ENCODE results near the gene NECTIN1. TPM values are rescaled to one million over a fixed set of nuclear protein-coding genes. Genes with fewer than 3 reads are reported as not detected.

NECTIN1 gene
- total RNA-seq, 1 experiment from 2014 or later: 23.8 TPM

DNA sequence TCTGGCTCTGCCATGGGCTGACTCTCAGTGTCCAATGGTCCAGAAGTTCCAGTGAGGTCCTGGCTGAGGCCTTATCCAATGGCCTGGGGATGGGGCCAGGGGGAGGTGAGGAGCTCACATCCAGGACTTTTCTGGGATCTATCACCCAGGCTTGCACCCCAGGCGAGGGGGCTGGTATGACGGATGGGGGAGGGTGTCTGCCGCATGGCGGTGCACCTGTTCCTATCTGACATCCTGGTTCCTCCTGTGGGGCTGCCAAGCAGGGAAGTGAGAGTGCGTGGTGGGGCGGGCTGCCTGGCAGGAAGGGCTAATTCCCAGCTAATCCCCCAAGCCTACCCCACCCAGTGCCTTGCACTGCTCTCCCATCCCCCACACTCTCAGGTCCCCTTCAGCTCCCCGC is 102.1 kb downstream of the NECTIN1 start:
- H4K20me1 ChIP-seq (ENCODE audit: insufficient read depth): no peaks in the 10 kb centered on the region
- no peak overlapping the region for H3K4me3 ChIP-seq (replicated peaks in 1 of 2; ENCODE audit: low read depth in 1 of 2, low read length in 2 of 2)
- CTCF ChIA-PET: no interaction called here
- no peak overlapping the region for H3K27ac ChIP-seq (ENCODE audit: low read depth, low read length)
- TF ChIP-seq SIN3A (IDR thresholded peaks at IDR 0.05; ENCODE audit: low read depth) (no peak), POLR2A (IDR thresholded peaks at IDR 0.05; ENCODE audit: borderline replicate concordance, extremely low read depth, insufficient read depth, insufficient read length) (no peak), EZH2 (IDR thresholded peaks at IDR 0.05) (no peak), ELF1 (IDR thresholded peaks at IDR 0.05; ENCODE audit: borderline replicate concordance, low read depth) (no peak), FOSL1 (IDR thresholded peaks at IDR 0.05; ENCODE audit: low read depth) (no peak), ZNF274 (IDR thresholded peaks at IDR 0.05; ENCODE audit: low read depth, low read length) (no peak), SRF (IDR thresholded peaks at IDR 0.05; ENCODE audit: low read depth) (no peak)
- no peaks in the 10 kb centered on the region; a peak in 1 of 4 replicates for H3K4me1 ChIP-seq (ENCODE audit: control insufficient read depth in 1 of 2, insufficient read depth in 2 of 2, low read length in 2 of 2)
- no peak overlapping the region for H3K9ac ChIP-seq (ENCODE audit: low read length)
- H3K4me2 ChIP-seq (ENCODE audit: low read length): no peak overlapping the region
- no peaks in the 10 kb centered on the region for H3K79me2 ChIP-seq (ENCODE audit: insufficient read depth, low read length)
- H2AFZ ChIP-seq (ENCODE audit: low read depth, low read length, poor library complexity, severe bottlenecking): no peak overlapping the region
- DNase-seq (ENCODE audit: low read depth, low spot score) (no peak), ATAC-seq (no peak)
- H3K9me3 ChIP-seq (ENCODE audit: control insufficient read depth in 1 of 2, insufficient read depth in 1 of 2, low read depth in 1 of 2, low read length in 2 of 2): no peaks in the 10 kb centered on the region
- H3K36me3 ChIP-seq (ENCODE audit: control insufficient read depth in 1 of 2, insufficient read depth in 2 of 2, low read length in 2 of 2): no peaks in the 10 kb centered on the region
- intact Hi-C loops (cut with micrococcal nuclease): no loop called here
- POLR2A ChIA-PET: no interaction called here
- RAD21 ChIA-PET (ENCODE audit: low non-redundant PET in 1 of 2, low total read pairs in 2 of 2, uncharacterized antibody in 2 of 2, unreplicated experiment in 2 of 2): no interaction called here
- no peaks in the 10 kb centered on the region for H3K9me2 ChIP-seq (ENCODE audit: insufficient read depth)
- no peaks in the 10 kb centered on the region for H3K27me3 ChIP-seq (ENCODE audit: insufficient read depth, low read length)
- BruUV-seq (replicated peaks): no TSS peak

DNA sequence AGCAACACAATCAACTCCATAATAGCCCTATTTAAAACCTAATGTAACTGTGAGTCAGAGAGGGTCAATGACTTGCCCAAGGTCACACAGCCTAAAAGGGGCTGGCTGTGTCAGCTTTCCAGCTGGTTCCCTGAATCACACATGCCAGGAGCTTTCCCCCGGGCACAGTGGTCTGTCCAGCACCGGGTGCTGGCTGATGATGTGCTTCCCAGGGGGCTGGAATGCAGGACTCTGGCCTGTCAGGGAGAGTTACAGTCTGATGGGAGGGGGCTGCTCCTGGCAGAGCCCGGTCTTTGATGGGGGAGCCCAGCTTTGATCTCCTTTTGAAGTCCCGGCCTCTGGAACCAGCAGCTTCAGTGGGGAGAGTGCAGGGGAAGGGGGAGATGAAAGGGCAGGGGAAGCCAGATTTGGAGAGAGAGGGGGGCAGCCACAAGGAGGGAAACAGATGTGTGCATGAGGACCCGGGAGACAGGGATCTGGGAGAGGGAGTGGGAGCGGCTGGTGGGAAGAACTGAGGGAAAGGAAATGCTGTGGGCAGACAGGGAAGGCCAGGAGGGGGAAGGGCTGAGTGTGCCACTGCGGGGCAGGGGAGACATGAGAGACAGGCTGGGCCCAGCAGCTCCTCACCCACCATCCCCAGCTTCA is 102.7 kb downstream of the NECTIN1 start:
- ChIA-PET RAD21 (ENCODE audit: low non-redundant PET in 1 of 2, low total read pairs in 2 of 2, uncharacterized antibody in 2 of 2, unreplicated experiment in 2 of 2) (no interaction called here), POLR2A (no interaction called here), CTCF (no interaction called here)
- Histone ChIP-seq H3K79me2 (ENCODE audit: insufficient read depth, low read length) (no peaks in the 10 kb centered on the region), H3K4me3 (replicated peaks in 1 of 2; ENCODE audit: low read depth in 1 of 2, low read length in 2 of 2) (no peak overlapping the region), H2AFZ (ENCODE audit: low read depth, low read length, poor library complexity, severe bottlenecking) (no peak overlapping the region), H3K36me3 (ENCODE audit: control insufficient read depth in 1 of 2, insufficient read depth in 2 of 2, low read length in 2 of 2) (no peaks in the 10 kb centered on the region), H3K4me2 (ENCODE audit: low read length) (no peak overlapping the region), H3K4me1 (ENCODE audit: control insufficient read depth in 1 of 2, insufficient read depth in 2 of 2, low read length in 2 of 2) (no peaks in the 10 kb centered on the region; a peak in 1 of 4 replicates), H3K27ac (ENCODE audit: low read depth, low read length) (no peak overlapping the region), H4K20me1 (ENCODE audit: insufficient read depth) (no peaks in the 10 kb centered on the region), H3K9me3 (ENCODE audit: control insufficient read depth in 1 of 2, insufficient read depth in 1 of 2, low read depth in 1 of 2, low read length in 2 of 2) (no peaks in the 10 kb centered on the region), H3K27me3 (ENCODE audit: insufficient read depth, low read length) (no peaks in the 10 kb centered on the region), H3K9ac (ENCODE audit: low read length) (no peak overlapping the region), H3K9me2 (ENCODE audit: insufficient read depth) (no peaks in the 10 kb centered on the region)
- TF ChIP-seq JUND (IDR thresholded peaks at IDR 0.05): no peak
- TF ChIP-seq POLR2AphosphoS5 (IDR thresholded peaks at IDR 0.05; ENCODE audit: low read depth, low read length): no peak
- TF ChIP-seq POLR2A (IDR thresholded peaks at IDR 0.05; ENCODE audit: borderline replicate concordance, extremely low read depth, insufficient read depth, insufficient read length): no peak
- TF ChIP-seq EGR1 (IDR thresholded peaks at IDR 0.05; ENCODE audit: low read depth): no peak
- TF ChIP-seq ZNF274 (IDR thresholded peaks at IDR 0.05; ENCODE audit: low read depth, low read length): no peak
- no peak for TF ChIP-seq ZBTB33 (IDR thresholded peaks at IDR 0.05; ENCODE audit: extremely low read depth, insufficient replicate concordance, low read length)
- no peak for TF ChIP-seq SP1 (IDR thresholded peaks at IDR 0.05; ENCODE audit: low read depth)
- TF ChIP-seq FOSL1 (IDR thresholded peaks at IDR 0.05; ENCODE audit: low read depth): no peak
- TF ChIP-seq CTCF (IDR thresholded peaks at IDR 0.05 in 2 of 3, conservative IDR thresholded peaks at IDR 0.05 in 1 of 3; ENCODE audit: borderline replicate concordance in 1 of 3, insufficient read depth in 1 of 3, low read depth in 2 of 3, low read length in 2 of 3): no peak
- no peak for TF ChIP-seq ZFX (IDR thresholded peaks at IDR 0.05)
- TF ChIP-seq EZH2 (IDR thresholded peaks at IDR 0.05): no peak
- TF ChIP-seq ATF3 (IDR thresholded peaks at IDR 0.05): no peak
- ATAC-seq: no peak
- no TSS peak for BruUV-seq (replicated peaks)
- intact Hi-C loops (cut with micrococcal nuclease): no loop called here
- no peak for DNase-seq (ENCODE audit: low read depth, low spot score)

All from HCT116 (cell line).